Lung (tissue), 12 donors: ENCODE data around the gene MADD. TPM values are rescaled to one million over a fixed set of nuclear protein-coding genes. Genes with fewer than 3 reads are reported as not detected.

Experiments used
- ATAC-seq: fragments of 200-7000 bp; cut with Tn5 transposase; one replicate; pipeline ENCODE4 v1.9.1; 2020; ENCODE audit warnings: moderate number of reproducible peaks; ENCODE audit not compliant: insufficient read depth, low FRiP score
- DNase-seq, 3 donors: peaks; one replicate each; pipeline ENCODE4 v3.0.0-alpha.2; 2013 to 2017
- H3K27ac ChIP-seq, 2 donors: one replicate each; pipeline ENCODE4 v1.5.1; 2013; ENCODE audit warnings: mild to moderate bottlenecking in 2 of 2, moderate library complexity in 2 of 2, control low read depth in 1 of 2, inconsistent platforms in 1 of 2, low read depth in 1 of 2, low read length in 1 of 2
- H3K27me3 ChIP-seq, 3 donors: one replicate each; pipeline ENCODE4 v1.5.1; 2013; ENCODE audit warnings: low read length in 2 of 3; ENCODE audit not compliant: control insufficient read depth in 3 of 3, insufficient read depth in 3 of 3
- H3K36me3 ChIP-seq, 4 donors: one replicate each; pipeline ENCODE4 v1.5.1; 2013; ENCODE audit warnings: low read length in 4 of 4, mild to moderate bottlenecking in 1 of 4, moderate library complexity in 1 of 4; ENCODE audit not compliant: control insufficient read depth in 4 of 4, insufficient read depth in 4 of 4
- H3K4me1 ChIP-seq, 5 donors: one replicate each; pipeline ENCODE4 v1.5.1; 2013; ENCODE audit warnings: low read length in 5 of 5, mild to moderate bottlenecking in 2 of 5, moderate library complexity in 1 of 5; ENCODE audit not compliant: control insufficient read depth in 5 of 5, insufficient read depth in 5 of 5
- H3K4me3 ChIP-seq: one replicate; pipeline ENCODE4 v1.5.1; 2013; ENCODE audit warnings: mild to moderate bottlenecking, control low read depth, moderate library complexity
- H3K9ac ChIP-seq, 2 donors: one replicate each; pipeline ENCODE4 v1.5.1; 2013; ENCODE audit warnings: low read length in 2 of 2, control low read depth in 1 of 2; ENCODE audit not compliant: insufficient read depth in 1 of 2
- H3K9me3 ChIP-seq, 4 donors: one replicate each; pipeline ENCODE4 v1.5.1; 2013; ENCODE audit warnings: low read length in 3 of 4, mild to moderate bottlenecking in 1 of 4, moderate library complexity in 1 of 4; ENCODE audit not compliant: control insufficient read depth in 4 of 4, insufficient read depth in 3 of 4
- CTCF ChIP-seq: IDR thresholded peaks from 2 replicates; pipeline ENCODE4 v1.5.1; 2012; ENCODE audit warnings: mild to moderate bottlenecking; ENCODE audit errors: control extremely low read depth, extremely low read depth
- WGBS, 2 donors: extraction: QIAGEN DNeasy Blood & Tissue Kit; methylation state at CpG; one replicate each; pipeline ENCODE4 v1.1.7; 2013; 5-methylcytosine and 5-hydroxymethylcytosine counted together
- polyA plus RNA-seq, 2 donors: library from polyadenylated mRNA; stranded (reverse); fragments of 200-250 nt; gene quantifications; one replicate each; pipeline ENCODE4 v1.2.1, GENCODE V29; 2013
- total RNA-seq, 2 donors: library from RNA; depleted of rRNA in 1 of 2; stranded (reverse); fragments of >200 nt in 1 of 2; gene quantifications; one replicate each; pipeline ENCODE4 v1.2.1, GENCODE V29; 2014 to 2021
- donor health status: control.
- donor health status: control.
- donor health status: Bipolar disorder and iron deficiency.
- donor health status: healthy.
- donor health status: DM: yes; HTN: yes; CAD: no.

MADD gene
- total and polyA plus RNA-seq, 4 donors, result 15.9 to 56.8 (median 37.1) TPM

GRCh38 chr11:47257517-47258316, 12.2 kb upstream of the MADD start, which contains the start of gene NR1H3:
Gene NR1H3 (plus strand): TSS chr11:47257996. CDS start chr11:47259217, 1,221 bp downstream.
- peak within 1 kb of the TSS; percentile 26 for H3K4me3 ChIP-seq
- H3K9me3 ChIP-seq, result no peaks in the 10 kb centered on the region
- peaks cover 0 to 10% (median 1%) of the 10 kb centered on the region in 4 donors for H3K36me3 ChIP-seq
- peak within 1 kb of the TSS in 1 of 2 donors; percentile 77 for H3K9ac ChIP-seq
- ATAC-seq (peak; percentile 80), DNase-seq (peak; percentile 97 to 99 (median 98))
- peak within 1 kb of the TSS; percentile 29 to 76 for H3K27ac ChIP-seq
- 5 to 9% methylated on average over 13 to 15 of the region's 15 CpGs for WGBS, 2 donors
- peaks cover 4 to 47% (median 24%) of the 10 kb centered on the region in 5 donors for H3K4me1 ChIP-seq
- no peaks in the 10 kb centered on the region for H3K27me3 ChIP-seq
- TF ChIP-seq CTCF, result peak; percentile 20

- peak; percentile 39 to 69 (median 55) for DNase-seq
These were observed 11.5 kb upstream of the MADD start for GRCh38 chr11:47258317-47258902.

GRCh38 chr11:47259232-47259977, 10.5 kb upstream of the MADD start:
- DNase-seq (peak; percentile 40 to 52 (median 40)), ATAC-seq (no peak)
- peaks cover 0 to 7% (median 1%) of the 10 kb centered on the region in 4 donors for H3K36me3 ChIP-seq
- no peak for TF ChIP-seq CTCF
- H3K9me3 ChIP-seq, result no peaks in the 10 kb centered on the region
- no peak overlapping the region for H3K4me3 ChIP-seq
- peaks cover 0 to 39% (median 21%) of the 10 kb centered on the region in 5 donors for H3K4me1 ChIP-seq
- peak overlapping the region in 1 of 2 donors; percentile 7 for H3K27ac ChIP-seq
- WGBS, 2 donors, result 39 to 41% methylated on average over 10 of the region's 10 CpGs
- no peak overlapping the region for H3K9ac ChIP-seq
- no peaks in the 10 kb centered on the region for H3K27me3 ChIP-seq

More at GRCh38 chr11:47258317-47258902, 11.5 kb upstream of the MADD start:
- H3K36me3 ChIP-seq, result peaks cover 0 to 10% (median 2%) of the 10 kb centered on the region in 4 donors
- no peak for TF ChIP-seq CTCF
- no peak for ATAC-seq
- H3K4me3 ChIP-seq, result peak overlapping the region; percentile 26
- H3K27ac ChIP-seq, result peak overlapping the region; percentile 29 to 76
- H3K9me3 ChIP-seq, result no peaks in the 10 kb centered on the region
- no peaks in the 10 kb centered on the region for H3K27me3 ChIP-seq
- WGBS, 2 donors, result 54 to 67% methylated on average over 11 of the region's 11 CpGs
- peak overlapping the region in 1 of 2 donors; percentile 77 for H3K9ac ChIP-seq
- peaks cover 4 to 47% (median 24%) of the 10 kb centered on the region in 5 donors for H3K4me1 ChIP-seq
